GM18870 (cell line): Measurements from ENCODE around the gene EARS2.

ENCODE experiments used
- ATAC-seq: cut with Tn5 transposase; IDR thresholded peaks from one replicate; pipeline ENCODE4 v1.9.1; 2021; ENCODE audit warnings: moderate library complexity; ENCODE audit not compliant: unreplicated experiment

The EARS2 gene

GRCh38 chr16:23508589-23509440, 48.3 kb downstream of the EARS2 start:
- no peak for ATAC-seq

- no peak for ATAC-seq
These were observed 50.5 kb downstream of the EARS2 start for GRCh38 chr16:23506606-23506994.

GRCh38 chr16:23505671-23506605, 51.2 kb downstream of the EARS2 start:
- no peak for ATAC-seq

- ATAC-seq, result no peak
These were observed 51.9 kb downstream of the EARS2 start for GRCh38 chr16:23505180-23505665.

GRCh38 chr16:23504453-23505179, 52.5 kb downstream of the EARS2 start:
- peak; percentile 66 for ATAC-seq

- no peak for ATAC-seq
These were observed 53.1 kb downstream of the EARS2 start for GRCh38 chr16:23504076-23504452.

GRCh38 chr16:23502466-23502865, 54.7 kb downstream of the EARS2 start:
- no peak for ATAC-seq

- ATAC-seq, result no peak
These were observed 55.9 kb downstream of the EARS2 start for GRCh38 chr16:23501291-23501690.

- ATAC-seq, result no peak
These were observed 56.3 kb downstream of the EARS2 start for GRCh38 chr16:23500862-23501225.

GRCh38 chr16:23500212-23500861, 56.8 kb downstream of the EARS2 start:
- ATAC-seq, result no peak

- ATAC-seq, result no peak
These were observed 57.3 kb downstream of the EARS2 start for GRCh38 chr16:23499801-23500200.

- no peak for ATAC-seq
These were observed 58.3 kb downstream of the EARS2 start for GRCh38 chr16:23498863-23499262.

- ATAC-seq, result no peak
These were observed 59.6 kb downstream of the EARS2 start for GRCh38 chr16:23497543-23497868.

GRCh38 chr16:23496821-23497542, 60.2 kb downstream of the EARS2 start:
- ATAC-seq, result no peak

GRCh38 chr16:23495671-23496070, 61.5 kb downstream of the EARS2 start:
- ATAC-seq, result no peak

- no peak for ATAC-seq
These were observed 63.0 kb downstream of the EARS2 start for GRCh38 chr16:23494188-23494587.

- no peak for ATAC-seq
These were observed 65.4 kb downstream of the EARS2 start for GRCh38 chr16:23491490-23492391.

GRCh38 chr16:23486480-23486879, 70.7 kb downstream of the EARS2 start:
- no peak for ATAC-seq

- no peak for ATAC-seq
These were observed 71.3 kb downstream of the EARS2 start for GRCh38 chr16:23485841-23486240.
